Spinal cord (tissue), 10 donors: ENCODE results near the gene TYROBP. TPM values are rescaled to one million over a fixed set of nuclear protein-coding genes. Genes with fewer than 3 reads are reported as not detected.
"Not testable (repeated sequence)": the region's sequence is repeated elsewhere in the genome, so short reads cannot be mapped to it uniquely, and the experiment has no call there.

Source experiments
- DNase-seq, 6 donors: peaks; one replicate each; pipeline versions ENCODE4 v3.0.0 to v3.0.0-alpha.2; 2013 to 2015; ENCODE audit warnings: low spot score in 6 of 6, low read depth in 4 of 6
- H3K27ac ChIP-seq: one replicate; pipeline ENCODE4 v1.5.1; 2013; ENCODE audit warnings: low read depth, low read length, control low read depth
- H3K27me3 ChIP-seq: one replicate; pipeline ENCODE4 v1.6.1; 2013; ENCODE audit warnings: low read length; ENCODE audit not compliant: control insufficient read depth, insufficient read depth
- H3K36me3 ChIP-seq: one replicate; pipeline ENCODE4 v1.6.1; 2013; ENCODE audit warnings: low read length; ENCODE audit not compliant: control insufficient read depth, insufficient read depth
- H3K4me1 ChIP-seq: one replicate; pipeline ENCODE4 v1.6.1; 2013; ENCODE audit warnings: low read length; ENCODE audit not compliant: control insufficient read depth, insufficient read depth
- H3K4me3 ChIP-seq: one replicate; pipeline ENCODE4 v1.5.1; 2013; ENCODE audit warnings: low read depth, low read length, control low read depth
- H3K9me3 ChIP-seq: one replicate; pipeline ENCODE4 v1.6.1; 2013; ENCODE audit warnings: low read length; ENCODE audit not compliant: control insufficient read depth, insufficient read depth
- WGBS: methylation state at CpG from one replicate; pipeline ENCODE4 v1.1.5; 2013; ENCODE audit warnings: missing lambda C conversion rate; ENCODE audit not compliant: insufficient coverage; 5-methylcytosine and 5-hydroxymethylcytosine counted together
- polyA plus RNA-seq, 2 donors: library from polyadenylated mRNA; unstranded; fragments of 120-200 nt; gene quantifications; one replicate each; pipeline ENCODE4 v1.2.1, GENCODE V29; 2013; ENCODE audit not compliant: insufficient read length in 2 of 2
- total RNA-seq, 2 donors: library from RNA; depleted of rRNA in 1 of 2; stranded (reverse); fragments of 120-200 nt in 1 of 2; fragments of >200 nt in 1 of 2; gene quantifications; one replicate each; pipeline versions ENCODE4 v1.2.3 to v1.2.4, GENCODE V29; 2013 to 2014
- donor health status: healthy.

Gene TYROBP
- total and polyA plus RNA-seq, 4 donors = 14.1 to 34.1 (median 29.1) TPM

DNA sequence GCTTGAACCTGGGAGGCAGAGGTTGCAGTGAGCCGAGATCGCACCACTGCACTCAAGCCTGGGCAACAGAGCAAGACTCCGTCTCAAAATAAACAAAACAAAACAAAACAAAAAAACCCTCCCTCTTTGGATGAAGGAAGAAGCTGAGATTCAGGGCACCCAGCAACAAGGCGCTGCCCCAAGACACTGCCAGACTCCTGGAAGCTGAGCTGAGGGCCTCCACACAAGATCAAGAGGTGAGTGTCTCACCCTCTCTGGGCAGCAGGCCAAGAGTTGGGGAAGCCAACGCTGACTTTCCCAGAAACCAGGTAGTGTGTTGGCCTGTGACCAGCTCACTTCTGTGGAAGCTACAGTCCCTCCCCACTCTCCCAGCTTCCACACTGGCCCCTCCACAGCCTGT is 3.7 kb upstream of the TYROBP start:
- DNase-seq = no peak

DNA sequence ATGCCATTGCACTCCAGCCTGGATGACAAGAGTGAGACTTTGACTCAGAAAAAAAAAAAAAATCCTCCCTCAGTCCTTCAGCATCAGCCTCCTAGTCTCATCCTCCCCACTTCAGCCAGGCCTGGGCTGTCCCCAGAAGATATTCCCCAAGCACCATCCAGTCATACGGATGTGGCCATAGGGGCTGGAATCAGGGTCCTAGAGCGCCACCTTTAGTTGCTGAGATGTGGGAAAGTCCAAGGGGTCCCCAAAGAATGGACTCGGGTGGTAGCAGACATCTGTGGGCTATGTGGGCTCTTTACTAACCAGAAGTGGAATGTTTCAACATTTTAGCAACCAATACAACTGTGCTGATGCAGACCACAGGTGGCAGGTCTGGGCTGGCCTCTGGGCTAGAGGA is 3.1 kb upstream of the TYROBP start:
- H3K9me3 ChIP-seq = no peaks in the 10 kb centered on the region
- peaks cover 13% of the 10 kb centered on the region for H3K4me1 ChIP-seq
- H3K36me3 ChIP-seq = no peaks in the 10 kb centered on the region
- no peak for DNase-seq
- H3K27ac ChIP-seq = no peak overlapping the region
- WGBS = no CpG with 5 or more reads among the region's 3 CpGs
- H3K27me3 ChIP-seq = no peaks in the 10 kb centered on the region
- H3K4me3 ChIP-seq = no peak overlapping the region

More for the DNA sequence above, 3.7 kb upstream of the TYROBP start:
- H3K4me1 ChIP-seq = peaks cover 10% of the 10 kb centered on the region
- H3K27me3 ChIP-seq = no peaks in the 10 kb centered on the region
- no peak overlapping the region for H3K4me3 ChIP-seq
- 50% methylated on average over 5 of the region's 5 CpGs for WGBS
- H3K27ac ChIP-seq = no peak overlapping the region
- no peaks in the 10 kb centered on the region for H3K9me3 ChIP-seq
- no peaks in the 10 kb centered on the region for H3K36me3 ChIP-seq

DNA sequence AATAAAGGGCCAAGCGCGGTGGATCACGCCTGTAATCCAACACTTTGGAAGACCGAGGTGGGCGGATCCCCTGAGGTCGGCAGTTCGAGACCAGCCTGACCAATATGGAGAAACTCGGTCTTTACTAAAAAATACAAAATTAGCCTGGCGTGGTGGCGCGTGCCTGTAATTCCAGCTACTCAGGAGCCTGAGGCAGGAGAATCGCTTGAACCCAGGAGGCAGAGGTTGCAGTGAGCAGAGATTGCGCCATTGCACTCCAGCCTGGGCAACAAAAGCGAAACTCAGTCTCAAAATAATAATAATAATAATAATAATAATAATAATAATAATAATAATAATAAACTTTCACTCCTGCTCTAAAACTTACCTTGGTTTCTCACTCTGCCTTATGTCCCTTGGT is 2.3 kb upstream of the TYROBP start:
- not testable (repeated sequence) for H3K9me3 ChIP-seq, H3K36me3 ChIP-seq, H3K27me3 ChIP-seq, DNase-seq, H3K27ac ChIP-seq, H3K4me3 ChIP-seq
- peaks cover 13% of the 10 kb centered on the region for H3K4me1 ChIP-seq
- 91% methylated on average over 11 of the region's 14 CpGs for WGBS

DNA sequence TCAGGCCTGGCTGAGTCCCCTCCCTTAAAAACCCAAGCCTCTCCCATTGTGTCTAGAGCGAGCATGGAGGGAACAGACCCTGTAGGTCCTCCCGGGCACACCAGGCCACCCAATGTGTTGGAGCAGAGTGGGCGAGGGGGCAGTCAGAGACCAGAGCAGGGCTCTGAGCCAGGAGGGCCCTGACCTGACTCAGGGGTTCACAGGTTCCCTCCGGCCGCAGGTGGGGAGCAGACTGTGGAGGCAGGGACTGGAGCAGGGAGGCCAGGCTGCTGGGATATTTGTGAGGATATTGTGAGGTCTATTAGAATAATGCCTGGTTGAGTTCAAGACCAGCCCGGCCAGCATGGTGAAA is 1.6 kb upstream of the TYROBP start:
- no peaks in the 10 kb centered on the region for H3K27me3 ChIP-seq
- no peaks in the 10 kb centered on the region for H3K36me3 ChIP-seq
- 73% methylated on average over 5 of the region's 6 CpGs for WGBS
- H3K4me1 ChIP-seq = peaks cover 13% of the 10 kb centered on the region
- H3K9me3 ChIP-seq = no peaks in the 10 kb centered on the region
- no peak for DNase-seq
- H3K27ac ChIP-seq = no peak overlapping the region
- H3K4me3 ChIP-seq = no peak overlapping the region

DNA sequence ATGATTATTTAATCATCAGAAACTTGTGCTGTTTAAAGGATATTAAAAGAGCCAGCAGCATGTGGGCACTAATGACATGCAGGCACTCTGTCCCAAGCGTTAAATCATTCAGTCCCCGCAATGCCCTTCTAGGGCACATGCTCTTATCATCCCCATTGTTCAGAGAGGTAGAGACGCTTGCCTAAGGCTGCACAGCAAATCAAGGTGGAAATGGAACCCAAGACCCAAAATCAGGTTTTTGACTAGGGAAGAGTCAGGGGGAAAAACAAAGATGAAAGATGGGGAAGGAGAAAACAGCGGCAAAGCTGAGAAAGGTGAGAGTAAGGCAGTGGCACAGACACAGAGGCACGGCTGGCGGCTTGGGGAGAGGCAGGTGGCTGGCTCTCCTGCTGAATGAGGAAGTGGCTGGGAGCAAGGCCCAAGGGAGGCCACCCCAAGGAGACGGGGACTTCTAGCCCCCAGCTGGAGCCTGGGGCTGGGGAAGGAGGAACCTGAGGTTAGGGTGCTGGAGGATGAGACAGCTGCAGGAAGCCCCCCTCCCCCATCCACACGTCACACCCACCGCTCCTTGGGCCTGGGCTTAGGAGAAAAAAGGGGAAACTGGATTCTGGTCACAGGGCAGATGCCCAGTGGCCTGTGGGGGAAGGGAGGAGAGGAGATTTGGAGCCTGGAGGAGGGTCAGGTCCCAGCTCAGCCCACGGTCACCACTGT is 1.0 kb upstream of the TYROBP start:
- DNase-seq = peak in 1 of 6 donors; percentile 32
- H3K4me1 ChIP-seq = peaks cover 13% of the 10 kb centered on the region
- H3K4me3 ChIP-seq = no peak overlapping the region
- no peaks in the 10 kb centered on the region for H3K36me3 ChIP-seq
- H3K27me3 ChIP-seq = no peaks in the 10 kb centered on the region
- 84% methylated on average over 6 of the region's 10 CpGs for WGBS
- H3K9me3 ChIP-seq = no peaks in the 10 kb centered on the region
- H3K27ac ChIP-seq = no peak overlapping the region

DNA sequence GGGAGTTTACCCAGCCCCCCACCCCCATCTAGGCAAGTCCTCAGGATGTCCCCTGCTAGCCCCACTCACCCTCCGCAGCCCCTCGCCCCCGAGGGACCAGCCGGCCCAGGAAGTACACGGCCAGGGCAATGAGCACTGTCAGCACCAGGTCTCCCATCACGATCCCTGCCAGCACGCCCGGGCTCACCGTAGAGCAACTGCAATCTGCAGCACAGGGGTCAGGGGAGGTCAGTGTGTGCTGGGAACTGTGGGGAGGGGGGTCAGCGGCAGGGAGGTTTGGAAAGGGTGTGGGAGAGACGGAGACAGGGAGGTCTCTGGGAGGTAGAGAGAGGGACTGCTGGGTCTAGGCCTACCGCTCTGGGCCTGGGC is 734 bp downstream of the TYROBP start:
- no peak for DNase-seq
- Histone ChIP-seq H3K9me3 (no peaks in the 10 kb centered on the region), H3K4me1 (peaks cover 29% of the 10 kb centered on the region), H3K4me3 (no peak overlapping the region), H3K36me3 (no peaks in the 10 kb centered on the region), H3K27ac (no peak overlapping the region), H3K27me3 (peaks cover 2% of the 10 kb centered on the region)
- 30% methylated on average over 12 of the region's 12 CpGs for WGBS

DNA sequence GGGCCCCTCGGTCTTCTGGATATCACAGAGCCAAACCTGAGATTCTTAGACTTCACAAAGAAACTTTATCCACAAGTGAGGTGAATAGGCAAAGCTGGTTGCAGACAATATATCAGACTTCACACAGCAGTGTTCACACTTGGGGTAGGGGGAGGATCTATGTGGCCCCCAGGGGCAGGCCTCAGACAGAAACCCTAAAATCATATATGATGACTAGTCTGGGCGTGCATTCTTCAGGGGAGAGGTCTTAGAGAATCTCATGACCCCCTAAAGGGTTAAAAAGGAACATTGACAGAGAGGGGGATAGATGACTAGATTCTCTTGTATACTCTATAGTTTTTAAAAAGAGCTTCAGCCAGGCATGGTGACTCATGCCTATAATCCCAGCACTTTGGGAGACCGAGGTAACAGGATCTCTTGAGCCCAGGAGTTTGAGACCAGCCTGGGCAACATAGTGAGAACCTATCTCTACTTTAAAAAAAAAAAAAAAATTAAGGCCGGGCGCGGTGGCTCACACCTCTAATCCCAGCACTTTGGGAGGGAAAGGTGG is 2.8 kb downstream of the TYROBP start:
- Histone ChIP-seq H3K9me3 (no peaks in the 10 kb centered on the region), H3K27ac (no peak overlapping the region), H3K4me1 (peaks cover 29% of the 10 kb centered on the region), H3K27me3 (peaks cover 4% of the 10 kb centered on the region), H3K4me3 (no peak overlapping the region), H3K36me3 (no peaks in the 10 kb centered on the region)
- WGBS = no CpG with 5 or more reads among the region's 6 CpGs
- DNase-seq = no peak

DNA sequence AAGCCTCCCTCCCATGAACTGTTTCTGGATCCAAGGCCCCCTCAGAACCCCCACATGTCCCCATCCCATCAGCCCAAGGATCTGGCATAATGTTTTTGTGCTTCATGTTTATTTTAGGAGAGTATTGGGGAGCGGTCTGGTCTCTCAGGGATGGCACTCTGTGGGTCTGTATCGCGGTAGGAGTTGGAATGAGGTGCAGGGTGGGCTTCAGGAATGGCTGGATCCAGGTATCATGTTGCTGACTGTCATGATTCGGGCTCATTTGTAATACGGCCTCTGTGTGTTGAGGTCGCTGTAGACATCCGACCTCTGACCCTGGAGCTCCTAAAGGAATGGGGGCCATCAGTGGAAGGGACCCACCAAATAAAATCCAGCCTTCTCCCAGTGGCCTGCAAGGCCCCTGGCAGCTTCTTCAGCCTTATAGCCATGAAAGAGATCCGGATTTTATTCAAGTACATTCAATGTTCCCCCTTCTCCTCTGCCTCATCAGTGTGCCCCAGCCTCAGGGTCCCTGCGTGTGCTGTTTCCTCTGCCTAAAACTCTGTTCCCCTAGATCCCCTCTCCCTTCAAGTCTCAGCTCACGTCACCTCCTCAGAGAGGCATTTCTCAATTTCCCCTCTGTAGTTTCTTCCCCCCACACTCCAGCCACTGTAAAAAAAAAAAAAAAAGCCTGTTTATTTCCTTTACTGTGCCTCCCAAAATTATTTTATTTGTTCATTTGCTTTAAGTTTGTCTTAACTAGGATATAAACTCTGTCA is 3.6 kb downstream of the TYROBP start:
- H3K27ac ChIP-seq = no peak overlapping the region
- 90% methylated on average over 10 of the region's 10 CpGs for WGBS

DNA sequence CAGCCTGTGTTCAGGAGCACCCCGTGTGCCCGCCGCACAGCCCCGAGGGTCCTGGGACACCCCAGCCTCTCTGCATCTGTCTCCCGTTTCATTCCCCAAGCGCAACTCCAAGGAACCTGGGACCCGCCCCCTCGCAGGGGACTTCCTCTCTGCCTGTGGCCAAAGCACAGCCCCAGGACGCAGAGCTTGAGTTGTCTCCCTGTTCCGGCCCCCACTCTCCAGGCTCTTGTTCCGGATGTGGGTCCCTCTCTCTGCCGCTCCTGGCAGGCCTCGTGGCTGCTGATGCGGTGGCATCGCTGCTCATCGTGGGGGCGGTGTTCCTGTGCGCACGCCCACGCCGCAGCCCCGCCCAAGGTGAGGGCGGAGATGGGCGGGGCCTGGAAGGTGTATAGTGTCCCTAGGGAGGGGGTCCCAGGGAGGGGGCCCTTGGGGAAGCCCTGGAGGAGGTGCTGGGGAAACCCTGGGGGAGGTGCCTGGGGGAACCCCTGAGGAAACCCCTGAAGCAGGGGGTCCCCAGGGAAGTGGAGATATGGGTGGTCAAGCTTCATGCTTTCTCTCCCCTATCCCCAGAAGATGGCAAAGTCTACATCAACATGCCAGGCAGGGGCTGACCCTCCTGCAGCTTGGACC is 4.4 kb downstream of the TYROBP start:
- DNase-seq = peak in 2 of 6 donors; percentile 27 to 49
- H3K4me1 ChIP-seq = peaks cover 38% of the 10 kb centered on the region
- no peak overlapping the region for H3K4me3 ChIP-seq
- no peaks in the 10 kb centered on the region for H3K36me3 ChIP-seq
- no peaks in the 10 kb centered on the region for H3K9me3 ChIP-seq
- peaks cover 4% of the 10 kb centered on the region for H3K27me3 ChIP-seq
- 3% methylated on average over 21 of the region's 24 CpGs for WGBS
- H3K27ac ChIP-seq = no peak overlapping the region

More for the DNA sequence above, 3.6 kb downstream of the TYROBP start:
- no peaks in the 10 kb centered on the region for H3K36me3 ChIP-seq
- no peak for DNase-seq
- H3K9me3 ChIP-seq = no peaks in the 10 kb centered on the region
- no peak overlapping the region for H3K4me3 ChIP-seq
- peaks cover 4% of the 10 kb centered on the region for H3K27me3 ChIP-seq
- peaks cover 32% of the 10 kb centered on the region for H3K4me1 ChIP-seq
